Eye (tissue), 1 donor: ENCODE data around the gene COQ8A.
"Not testable (repeated sequence)": the region's sequence is repeated elsewhere in the genome, so short reads cannot be mapped to it uniquely, and the experiment has no call there.

ENCODE experiments used
- DNase-seq: peaks from one replicate; pipeline ENCODE4 v3.0.0-alpha.2; 2015

Gene COQ8A

DNA sequence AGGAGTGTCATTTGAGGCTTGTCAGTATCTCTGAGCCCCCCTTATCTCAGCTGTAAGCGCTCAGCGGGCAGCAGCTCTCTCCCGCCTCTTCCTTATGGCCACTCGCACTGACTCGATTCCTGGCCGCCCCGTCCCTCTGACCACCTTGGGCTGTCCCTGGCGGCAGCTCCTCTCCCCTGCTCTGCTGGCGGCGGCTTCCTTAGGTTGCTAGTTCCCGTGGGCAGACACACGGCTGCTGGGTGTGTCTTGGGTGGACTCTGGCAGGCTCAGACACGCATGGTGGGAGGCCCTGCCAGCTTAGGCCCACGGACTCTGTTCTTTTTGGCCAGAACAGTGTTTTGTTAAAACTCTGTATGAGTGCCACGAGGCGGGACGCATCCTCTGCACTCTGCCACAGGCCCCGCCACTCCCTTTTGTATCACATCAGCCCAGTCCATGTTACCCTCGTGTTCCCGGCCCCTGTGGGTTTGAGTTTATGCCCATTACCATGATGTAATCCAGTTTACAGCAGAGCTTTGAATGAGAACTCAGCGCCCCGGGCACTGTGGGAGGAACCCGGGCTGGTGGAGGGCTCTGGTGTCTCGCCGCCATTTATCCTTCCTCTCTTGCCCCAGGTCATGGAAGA lies 45.9 kb downstream of the COQ8A start:
- no peak for DNase-seq

DNA sequence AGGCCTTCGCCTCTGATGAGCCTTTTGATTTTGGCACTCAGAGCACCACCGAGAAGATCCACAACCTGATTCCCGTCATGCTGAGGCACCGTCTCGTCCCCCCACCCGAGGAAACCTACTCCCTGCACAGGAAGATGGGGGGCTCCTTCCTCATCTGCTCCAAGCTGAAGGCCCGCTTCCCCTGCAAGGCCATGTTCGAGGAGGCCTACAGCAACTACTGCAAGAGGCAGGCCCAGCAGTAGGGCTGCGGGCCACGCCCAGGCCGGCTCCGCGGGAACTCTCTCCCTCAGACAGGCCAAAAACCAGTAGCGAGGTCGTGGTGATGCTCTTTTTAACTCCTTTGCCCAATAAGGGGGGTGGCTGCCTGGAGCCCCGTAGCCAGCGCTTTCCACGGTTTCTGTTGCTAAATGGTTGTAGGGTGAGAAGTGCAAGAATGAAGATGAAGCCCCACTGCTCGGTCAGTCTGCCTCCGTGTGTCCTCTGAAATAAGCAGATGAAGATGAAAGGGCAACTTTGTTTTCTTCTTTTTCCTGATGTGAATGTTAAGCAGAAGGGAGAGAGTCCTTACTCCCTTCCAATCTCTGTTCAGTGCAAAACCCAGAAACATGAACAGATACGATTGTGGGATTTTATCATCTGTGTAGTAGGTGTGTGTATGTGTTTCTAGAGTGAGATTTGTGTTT lies 46.5 kb downstream of the COQ8A start:
- no peak for DNase-seq

DNA sequence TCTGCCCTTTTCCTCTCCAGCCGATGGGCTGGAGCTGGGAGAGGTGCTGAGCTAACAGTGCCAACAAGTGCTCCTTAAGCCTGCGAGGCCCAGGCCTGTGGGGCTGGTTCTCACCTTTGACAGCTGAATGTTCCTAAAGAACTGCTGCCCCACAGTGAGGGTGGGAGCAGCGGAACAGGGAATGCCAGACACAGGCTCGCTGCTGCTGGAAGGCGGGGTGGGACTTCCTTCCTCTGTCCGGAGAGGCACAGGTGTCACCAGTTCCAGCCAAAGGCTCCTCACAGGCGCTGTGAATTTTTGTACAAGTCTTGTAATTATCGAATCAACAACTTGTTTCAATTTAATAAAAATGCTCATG lies 47.1 kb downstream of the COQ8A start:
- DNase-seq: no peak

DNA sequence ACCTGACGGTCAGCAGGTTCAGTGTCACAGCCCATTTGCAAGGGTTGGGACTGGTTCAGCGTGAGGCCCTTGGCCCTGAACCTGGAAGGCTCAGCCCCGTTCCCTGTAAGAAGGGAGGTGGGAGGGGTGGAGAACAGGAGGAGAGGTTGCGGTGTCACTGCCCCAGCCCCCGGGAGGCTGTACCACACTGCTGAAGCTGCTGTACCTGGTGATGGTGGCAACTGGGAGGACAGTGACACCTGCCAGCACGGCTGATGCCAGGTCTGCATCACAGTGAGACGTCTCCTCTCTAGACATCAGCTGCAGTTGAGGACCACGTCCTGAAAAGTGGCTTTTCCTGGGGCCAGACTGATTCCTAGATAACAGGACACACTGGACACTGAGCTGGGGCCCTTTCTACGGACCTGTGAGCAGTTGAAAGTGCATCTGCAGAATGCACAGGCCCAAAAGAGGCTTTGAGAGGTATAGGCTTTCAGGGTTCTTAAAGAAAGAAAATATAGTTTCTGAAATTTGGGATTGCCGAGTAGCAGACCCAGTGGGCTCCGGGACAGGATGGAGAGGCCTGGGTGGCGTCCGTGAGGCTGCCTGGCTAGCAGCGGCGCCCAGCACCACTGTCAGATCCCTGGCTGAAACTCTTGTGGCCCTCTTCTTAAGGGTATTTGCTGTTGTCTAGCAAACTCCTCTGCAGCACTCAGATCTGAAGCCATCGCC lies 47.7 kb downstream of the COQ8A start:
- no peak for DNase-seq

DNA sequence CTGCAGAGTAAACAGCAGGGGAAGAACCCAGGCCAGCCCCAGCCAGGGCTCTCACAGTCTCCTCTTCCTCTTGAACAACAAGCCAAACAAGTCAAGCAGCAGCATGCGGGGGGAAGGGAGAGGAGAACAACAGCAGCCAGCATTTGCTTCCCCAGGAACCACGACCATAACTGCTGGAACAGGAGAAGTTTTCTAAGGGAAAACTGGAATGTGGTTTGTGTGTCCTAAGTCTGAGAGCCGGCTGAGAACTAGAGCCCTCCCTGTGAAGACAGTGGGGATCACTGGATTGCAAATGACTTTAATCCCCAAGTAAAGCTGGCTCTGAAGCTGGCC lies 48.2 kb downstream of the COQ8A start:
- DNase-seq: no peak

DNA sequence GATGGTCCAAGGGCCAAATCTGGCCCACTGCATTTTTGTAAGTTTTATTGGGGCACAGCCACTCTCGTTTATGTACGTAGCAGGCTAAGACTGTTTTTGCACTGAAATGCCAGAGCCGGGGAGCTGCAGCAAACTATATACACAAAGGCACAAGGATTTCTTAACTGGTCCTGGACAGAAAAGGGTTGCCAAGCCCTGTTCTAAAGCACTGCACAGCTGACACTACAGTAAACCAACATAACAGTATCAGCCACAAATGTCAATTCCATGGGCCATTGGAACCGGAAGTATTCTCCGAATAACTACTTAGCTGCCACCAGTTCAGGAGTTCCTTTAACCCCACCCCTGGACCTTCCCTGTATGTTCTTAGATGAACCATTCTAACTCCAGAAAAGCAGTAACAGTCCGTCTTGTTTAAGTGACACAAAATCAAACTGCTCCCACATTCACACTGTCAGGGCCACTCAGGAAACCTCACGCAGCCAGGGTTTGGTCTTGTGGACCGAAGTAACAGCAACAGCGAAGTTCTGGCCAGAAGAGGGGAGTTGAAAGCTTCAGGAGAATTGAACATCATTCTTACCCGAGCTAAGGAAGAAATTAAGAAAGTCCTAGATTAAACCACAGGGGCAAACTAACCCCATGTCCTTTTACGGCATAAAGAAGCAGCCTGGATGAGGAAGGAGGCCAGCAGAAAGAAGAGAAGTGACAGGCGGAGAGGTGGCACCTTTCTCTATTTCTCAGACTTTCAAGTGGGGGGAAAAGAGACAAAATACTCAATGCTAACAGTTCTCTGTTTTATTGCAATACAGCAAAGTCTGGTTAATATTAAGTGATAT lies 49.2 kb downstream of the COQ8A start:
- DNase-seq: no peak

DNA sequence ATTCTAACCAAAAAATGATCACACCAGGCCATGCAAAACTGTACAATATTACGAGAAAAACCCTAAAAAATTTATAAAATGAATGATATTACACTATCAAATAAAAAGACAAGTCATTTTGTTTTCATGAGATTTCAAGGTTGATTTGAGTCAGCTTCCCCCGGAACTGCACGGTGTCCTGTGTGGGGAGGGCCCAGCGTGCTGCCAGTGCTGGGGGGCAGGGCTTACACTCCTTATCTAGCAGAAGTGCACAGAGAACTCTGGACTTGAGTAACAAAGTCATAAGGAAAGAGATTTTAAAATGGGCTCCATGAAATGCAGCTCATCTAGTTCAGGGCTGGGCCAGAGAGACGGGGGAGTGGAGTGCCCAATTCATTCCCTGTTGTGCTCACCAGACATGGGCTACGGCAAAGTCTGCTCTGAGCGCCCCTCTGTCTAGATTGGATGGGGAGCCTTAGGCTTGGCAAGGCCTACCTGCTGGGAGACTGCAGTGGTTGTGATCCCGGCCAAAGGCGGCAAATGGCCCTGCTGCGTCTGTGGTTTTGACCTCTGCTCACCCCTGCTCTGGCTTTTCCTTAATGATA lies 50.1 kb downstream of the COQ8A start:
- no peak for DNase-seq

DNA sequence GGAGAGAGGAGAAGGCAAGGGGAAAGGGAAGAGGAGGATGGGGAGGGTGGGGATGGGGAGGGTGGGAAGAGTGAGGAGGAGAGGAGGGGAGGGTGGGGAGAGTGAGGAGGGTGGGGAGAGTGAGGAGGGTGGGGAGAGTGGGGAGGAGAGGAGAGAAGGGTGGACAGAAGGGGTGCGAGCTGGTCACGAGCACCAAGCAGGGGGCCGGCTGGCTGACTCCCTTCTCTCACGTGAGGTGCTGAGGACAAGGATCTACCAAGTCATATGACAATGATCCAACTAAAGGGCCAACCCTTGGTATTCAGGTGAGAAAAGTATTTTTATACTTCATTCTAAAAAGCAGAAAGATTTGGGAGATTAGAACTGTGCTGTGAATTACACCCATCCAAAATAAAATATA lies 51.8 kb downstream of the COQ8A start:
- no peak for DNase-seq

DNA sequence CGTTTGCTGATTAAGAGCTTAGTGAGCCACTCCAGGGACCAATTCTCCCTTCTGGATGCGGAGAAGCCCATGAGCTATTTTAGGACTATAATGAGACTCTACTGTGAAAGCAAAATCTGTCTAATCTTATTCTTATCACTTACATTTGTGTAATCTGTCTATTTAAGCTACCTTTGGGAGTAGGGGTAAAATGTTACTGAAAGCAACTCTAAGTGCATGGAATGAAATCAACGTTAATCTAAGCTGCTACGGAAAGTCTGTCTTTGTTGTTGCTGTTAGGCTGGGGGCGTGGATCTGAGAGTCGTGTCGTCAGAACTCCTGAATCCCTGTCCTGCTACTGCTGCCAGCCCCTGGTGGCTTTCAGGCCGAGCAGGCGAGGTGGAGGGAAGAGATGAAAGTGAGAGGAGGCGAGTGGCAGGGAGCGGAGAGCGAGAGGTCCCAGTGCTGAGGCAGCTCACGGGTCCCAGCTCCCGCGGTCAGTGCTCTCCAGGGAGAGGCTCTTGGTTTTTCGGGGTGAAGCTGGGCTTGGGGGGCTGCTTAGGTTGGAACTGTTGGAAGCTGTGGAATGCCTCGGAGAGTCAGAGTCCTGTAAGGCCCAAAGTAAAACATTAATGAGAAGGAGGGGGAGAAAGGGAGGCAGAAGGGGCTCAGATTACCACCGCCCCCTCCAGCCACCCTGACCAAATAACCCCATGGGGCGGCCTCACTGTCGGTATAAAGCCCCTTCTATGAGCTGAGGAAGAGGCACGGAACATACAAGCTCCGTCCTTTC lies 53.9 kb downstream of the COQ8A start:
- peak; percentile 72 for DNase-seq

DNA sequence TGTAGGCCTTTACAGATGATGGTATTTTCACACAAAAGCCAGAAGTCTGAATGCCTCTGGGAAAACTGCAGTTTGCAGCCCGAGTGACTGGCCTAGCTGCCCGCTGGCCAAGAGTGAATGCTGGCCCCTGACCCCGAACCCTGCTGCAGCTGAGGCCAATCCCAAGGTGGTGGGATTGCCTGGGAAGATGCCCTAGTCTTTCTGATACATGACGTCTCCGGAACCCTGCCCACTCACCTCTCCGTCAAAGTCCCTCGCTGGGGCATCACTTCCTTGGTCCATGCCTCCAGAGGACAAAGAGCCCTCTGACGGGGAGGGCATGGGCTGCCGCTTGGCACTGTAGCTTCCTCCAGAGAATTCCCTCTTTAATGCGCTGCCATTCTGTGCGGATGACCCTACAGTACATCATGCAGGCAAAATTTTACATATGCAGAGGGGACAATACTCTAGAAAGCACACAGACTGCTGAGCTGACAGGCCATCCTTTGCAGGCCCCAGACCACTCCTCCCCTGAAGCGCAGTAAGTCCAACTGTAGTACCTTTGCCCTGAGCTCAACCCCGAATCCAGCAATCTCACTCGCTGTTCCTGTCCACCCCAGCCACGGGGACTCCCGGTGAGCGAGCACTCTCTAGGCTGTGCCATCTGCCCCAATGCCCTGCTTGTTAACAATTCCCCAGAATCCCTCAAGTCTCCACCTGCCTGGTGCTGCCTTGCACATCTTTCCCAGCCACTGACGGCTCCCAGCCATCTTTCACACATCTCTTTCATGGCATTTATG lies 54.7 kb downstream of the COQ8A start:
- no peak for DNase-seq

DNA sequence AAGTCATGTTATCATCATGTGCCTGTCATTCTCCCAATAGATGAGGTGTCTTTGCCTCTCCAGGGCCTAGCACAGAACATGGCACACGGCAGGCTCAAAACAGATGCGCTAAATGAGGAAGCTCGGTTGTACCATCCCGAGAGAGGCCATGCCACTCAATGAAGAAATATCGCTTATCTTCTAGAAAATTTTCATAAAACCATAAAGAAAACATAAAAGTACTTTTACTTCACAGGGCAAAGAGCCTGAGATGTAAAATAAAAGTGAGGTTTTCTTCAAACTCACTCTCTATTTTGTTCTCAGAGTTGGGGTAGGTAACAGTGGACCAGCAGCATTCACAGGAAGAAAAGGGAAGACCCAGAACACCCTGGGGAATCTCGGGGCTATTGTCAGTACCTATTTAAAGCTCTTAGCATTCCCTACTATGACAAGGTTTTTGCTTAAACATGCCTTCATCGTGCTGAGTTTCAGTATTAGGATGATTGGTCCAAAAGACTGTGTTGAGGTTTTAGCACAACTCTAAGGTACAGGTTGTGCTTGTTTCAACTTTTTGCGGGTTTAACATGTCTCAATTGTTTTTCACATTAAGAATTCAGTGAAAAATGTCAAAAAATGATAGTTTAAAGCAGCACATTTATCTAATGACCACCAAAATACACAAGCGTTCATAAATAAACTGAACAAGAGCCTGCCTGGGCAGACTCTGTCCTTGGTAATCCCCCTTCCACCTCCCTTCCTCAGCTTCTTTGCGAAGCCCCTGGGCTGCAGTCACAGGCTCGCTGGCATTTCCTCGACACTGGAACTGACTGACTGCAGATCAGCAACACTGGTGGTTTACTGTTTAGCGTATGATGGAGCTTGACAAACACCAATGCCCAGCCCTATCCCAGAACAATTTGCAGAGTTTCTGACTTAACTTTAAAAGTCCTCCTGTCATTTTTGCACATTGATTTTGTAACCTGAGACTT lies 55.6 kb downstream of the COQ8A start:
- DNase-seq: no peak

DNA sequence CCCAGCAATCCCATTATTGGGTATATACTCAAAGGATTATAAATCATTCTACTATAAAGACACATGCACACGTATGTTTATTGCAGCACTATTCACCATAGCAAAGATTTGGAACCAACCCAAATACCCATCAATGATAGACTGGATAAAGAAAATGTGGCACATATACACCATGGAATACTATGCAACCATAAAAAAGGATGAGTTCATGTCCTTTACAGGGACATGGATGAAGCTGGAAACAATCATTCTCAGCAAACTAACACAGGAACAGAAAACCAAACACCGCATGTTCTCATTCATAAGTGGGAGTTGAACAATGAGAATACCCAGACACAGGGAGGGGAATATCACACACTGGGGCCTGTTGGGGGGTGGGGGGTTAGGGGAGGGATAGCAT lies 59.5 kb downstream of the COQ8A start:
- DNase-seq: not testable (repeated sequence)

DNA sequence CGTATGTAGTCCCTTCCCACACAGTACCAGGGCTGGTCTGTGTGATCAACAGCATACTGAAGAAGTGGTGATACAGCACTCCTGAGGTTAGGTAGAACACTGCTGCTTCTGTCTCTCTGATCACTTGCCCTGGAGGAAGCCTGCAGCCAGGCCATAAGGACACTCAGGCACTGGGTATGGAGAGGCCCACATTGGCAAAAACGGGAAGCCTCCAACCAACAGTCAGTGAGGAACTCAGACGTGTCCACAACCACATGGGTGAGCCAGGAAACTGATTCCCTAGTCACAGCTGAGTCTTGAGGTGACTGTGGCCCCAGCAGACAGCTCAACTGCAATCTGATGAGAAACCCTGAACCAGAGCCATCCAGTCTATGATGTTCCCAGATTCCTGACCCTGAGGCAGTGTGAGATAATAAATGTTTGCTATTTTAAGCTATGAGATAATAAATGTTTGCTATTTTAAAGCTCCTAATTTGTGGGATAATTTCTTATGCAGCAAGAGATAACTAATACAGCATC lies 62.5 kb downstream of the COQ8A start:
- DNase-seq: no peak

DNA sequence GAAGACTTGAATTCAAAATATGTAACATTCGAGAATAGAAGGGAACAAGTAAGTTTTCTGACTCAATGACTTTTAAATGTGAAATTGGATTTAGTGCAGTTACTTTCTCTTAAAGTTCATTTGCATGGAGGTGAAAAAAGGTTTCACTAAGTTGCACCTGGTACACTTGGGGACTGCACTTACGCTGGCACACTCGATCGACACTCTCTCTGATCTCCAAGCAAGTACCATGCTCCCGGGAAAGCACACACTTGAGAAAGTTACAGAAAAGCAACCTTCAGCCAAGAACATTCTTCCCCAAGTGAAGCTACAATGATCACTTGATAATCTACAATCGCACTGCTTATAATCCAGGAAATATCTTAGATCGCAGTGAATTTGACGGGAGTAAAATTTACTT lies 63.1 kb downstream of the COQ8A start:
- no peak for DNase-seq

DNA sequence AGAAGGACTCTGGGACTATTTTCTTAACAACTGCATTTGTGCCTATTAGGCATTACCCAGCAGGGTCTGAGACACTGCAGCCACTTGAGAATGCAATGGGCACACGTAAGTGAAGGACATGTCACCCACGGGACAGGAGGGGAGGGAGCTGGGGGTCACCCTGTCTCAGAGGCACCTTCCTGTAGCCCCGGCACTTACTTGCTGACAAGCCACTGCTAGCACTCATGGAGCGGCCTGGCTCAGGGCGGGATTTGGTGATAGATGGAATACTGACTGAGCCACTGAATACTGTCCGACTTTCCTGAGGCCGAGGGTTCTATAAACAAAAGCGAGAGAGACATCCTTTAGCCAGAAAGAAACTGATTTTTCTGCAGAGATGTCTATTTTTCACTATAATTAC lies 64.7 kb downstream of the COQ8A start:
- DNase-seq: no peak

DNA sequence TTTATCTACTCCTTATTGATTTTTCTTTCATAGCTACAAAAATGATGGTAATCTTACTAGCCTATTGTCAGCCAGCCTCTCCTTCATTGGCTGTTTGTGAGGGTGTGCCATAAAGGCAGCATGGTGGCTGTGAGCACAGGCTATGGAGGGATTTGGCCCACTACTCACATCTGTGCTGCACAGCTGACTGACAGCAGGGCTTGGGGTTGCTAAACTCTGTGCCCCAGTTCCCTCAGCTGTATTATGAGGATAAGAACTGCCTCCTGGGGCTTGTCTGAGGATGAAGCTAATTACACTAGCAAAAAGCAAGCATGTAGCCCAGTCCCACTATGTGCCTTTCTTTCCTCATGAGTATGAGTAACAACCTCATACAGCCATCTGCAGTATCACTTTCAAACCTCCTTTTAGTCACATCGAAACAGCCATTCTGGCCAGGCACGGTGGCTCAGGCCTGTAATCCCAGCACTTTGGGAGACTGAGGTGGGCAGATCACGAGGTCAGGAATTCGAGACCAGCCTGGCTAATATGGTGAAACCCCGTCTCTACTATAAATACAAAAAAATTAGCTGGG lies 66.2 kb downstream of the COQ8A start:
- DNase-seq: no peak

DNA sequence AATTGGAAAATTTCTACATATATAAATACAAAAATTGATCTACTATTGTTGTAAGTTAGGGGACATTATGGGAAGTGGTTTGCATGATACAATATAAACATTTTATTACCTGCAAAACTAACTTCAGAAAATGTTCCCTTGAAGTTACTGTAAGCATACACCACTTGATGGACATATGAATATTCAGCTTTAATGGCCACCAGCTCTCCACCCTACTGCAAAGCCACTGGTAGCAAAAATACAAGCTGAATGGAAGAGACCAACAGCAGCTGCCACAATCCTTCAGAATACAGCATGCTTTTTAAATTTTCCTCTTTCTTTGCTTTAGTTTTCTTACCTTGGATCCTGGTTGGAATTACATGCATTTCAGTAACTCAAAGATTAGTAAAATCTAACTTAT lies 69.8 kb downstream of the COQ8A start:
- DNase-seq: no peak

DNA sequence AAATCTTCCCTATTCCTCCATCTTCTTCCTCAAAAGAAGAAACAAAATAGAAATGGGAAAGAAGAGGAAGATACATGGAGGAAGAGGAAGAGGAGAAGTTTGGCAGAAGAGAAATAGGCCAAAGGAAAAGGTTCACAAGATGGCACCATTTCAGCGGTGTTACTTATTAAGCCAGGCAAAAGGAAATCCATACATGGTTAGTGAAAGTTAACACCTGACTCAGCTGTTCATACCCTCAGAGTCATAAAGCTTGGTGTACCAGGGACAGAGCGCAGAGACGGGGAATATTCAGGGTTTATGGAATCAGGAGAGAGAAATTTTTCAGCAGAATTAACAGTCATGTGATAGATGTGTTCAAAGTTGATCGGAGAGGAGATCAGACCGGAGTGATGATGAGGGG lies 70.6 kb downstream of the COQ8A start:
- no peak for DNase-seq

DNA sequence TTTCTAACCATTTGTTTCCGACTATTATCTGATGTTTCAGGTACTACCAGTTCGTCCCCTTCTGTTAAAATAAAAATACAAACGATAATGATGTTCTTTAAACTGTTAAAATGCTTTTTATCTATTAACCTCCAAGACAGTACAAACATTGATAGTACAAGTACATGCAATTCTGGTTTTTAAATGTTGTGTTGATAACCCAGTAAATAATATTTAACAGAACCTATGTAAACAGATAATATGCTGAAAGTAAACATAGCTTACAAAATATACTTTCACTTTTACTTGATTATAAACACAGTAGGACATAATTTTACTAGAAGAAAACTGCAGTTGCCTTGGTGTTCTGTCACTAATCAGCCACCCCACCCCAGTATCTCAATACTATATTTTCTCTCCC lies 76.9 kb downstream of the COQ8A start:
- DNase-seq: no peak

DNA sequence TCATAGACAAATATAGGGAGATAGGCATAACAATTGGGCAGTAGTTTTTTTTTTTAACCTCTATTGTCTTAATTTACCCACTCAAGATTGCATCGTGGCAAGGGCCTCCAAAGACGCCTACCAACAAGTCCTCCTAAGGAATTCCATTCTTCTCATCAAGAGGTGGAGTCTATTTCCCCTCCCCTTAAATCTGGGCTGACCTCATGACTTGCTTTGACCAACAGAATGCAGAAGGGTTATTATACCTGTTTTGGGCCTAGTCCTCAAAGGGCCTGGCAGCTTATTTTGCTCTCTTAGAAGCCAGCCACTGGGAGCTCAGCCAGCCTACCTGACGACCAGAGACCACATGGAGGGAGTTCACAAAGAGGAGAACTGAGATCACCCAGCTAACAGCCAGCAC lies 92.3 kb downstream of the COQ8A start:
- DNase-seq: no peak
